ENCODE results near the gene PCDHGB4. TPM values are rescaled to one million over a fixed set of nuclear protein-coding genes. Genes with fewer than 3 reads are reported as not detected.

The PCDHGB4 gene
- total and polyA plus RNA-seq, 2 of the 4 experiments (the other 2 are of a cell fraction): 10.0 to 17.6 TPM

- Histone ChIP-seq H3K9ac (ENCODE audit: low read depth, low read length) (peak within 1 kb of the TSS; percentile 28), H3K56ac (ENCODE audit: extremely low read depth, insufficient read depth, low read length) (no peak within 1 kb of the TSS; the same call in 1 of the 2 replicates), H2BK120ac (ENCODE audit: low read depth, low read length) (no peak within 1 kb of the TSS), H3K27ac (ENCODE audit: insufficient read depth, low read length) (no peak within 1 kb of the TSS), H3K4me3 (ENCODE audit: insufficient read depth, low read depth, low read length) (peak within 1 kb of the TSS; percentile 55), H2AFZ (replicated peaks; ENCODE audit: low read length, poor library complexity) (peak within 1 kb of the TSS; percentile 77), H4K20me1 (ENCODE audit: insufficient read depth, low read length) (no peaks in the 10 kb centered on the region), H3K9me3 (ENCODE audit: control insufficient read depth, insufficient read depth, low read length) (peaks cover 33% of the 10 kb centered on the region), H3K9me1 (ENCODE audit: insufficient read depth, low read length) (no peaks in the 10 kb centered on the region), H3K27me3 (ENCODE audit: control insufficient read depth, insufficient read depth, low read length) (no peaks in the 10 kb centered on the region), H2BK20ac (ENCODE audit: low read depth, low read length) (no peak within 1 kb of the TSS), H3K4ac (ENCODE audit: low read depth, low read length) (no peak within 1 kb of the TSS), H2AK5ac (ENCODE audit: low read depth, low read length) (no peak within 1 kb of the TSS), H2BK5ac (ENCODE audit: low read depth, low read length, poor library complexity, severe bottlenecking) (no peak within 1 kb of the TSS), H3K23ac (ENCODE audit: low read depth, low read length) (no peak within 1 kb of the TSS), H3K14ac (replicated peaks; ENCODE audit: low read depth, low read length) (no peak within 1 kb of the TSS), H3K79me1 (ENCODE audit: low read depth in 1 of 2, low read length in 2 of 2) (no peaks in the 10 kb centered on the region), H3K36me3 (ENCODE audit: control insufficient read depth, insufficient read depth, low read length) (peaks cover 3% of the 10 kb centered on the region; the same call in 1 of the 2 replicates), H2AK9ac (replicated peaks; ENCODE audit: low read depth, low read length, poor library complexity) (no peak within 1 kb of the TSS), H2BK15ac (ENCODE audit: low read depth, low read length) (no peak within 1 kb of the TSS), H4K8ac (ENCODE audit: low read depth in 2 of 2, low read length in 2 of 2) (peak within 1 kb of the TSS; percentile 0 to 20; a peak in 1 of 4 replicates), H3K4me2 (ENCODE audit: low read depth, low read length) (peak within 1 kb of the TSS; percentile 45; the same call in 1 of the 2 replicates), H3K4me1 (ENCODE audit: control insufficient read depth, insufficient read depth, low read length) (no peaks in the 10 kb centered on the region), H4K91ac (ENCODE audit: insufficient read depth, low read depth, low read length) (no peak within 1 kb of the TSS), H4K5ac (ENCODE audit: low read depth, low read length) (0 out of 2 replicates have a peak within 1 kb of the TSS, but pooled peaks have one; percentile 4), H3K18ac (ENCODE audit: low read depth, low read length) (no peak within 1 kb of the TSS)
- DNase-seq (peak; percentile 71), ATAC-seq (ENCODE audit: low read depth) (peak; percentile 94)
- ChIA-PET CTCF (interaction anchor here (0.8 kb wide), 1 partner anchor 207 kb away, joined by 4 read pairs; no protein-coding TSS in a partner anchor), POLR2A (ENCODE audit: unreplicated experiment) (no interaction called here)
- TSS peak; percentile 43 for BruUV-seq (replicated peaks)
- no peak for TF ChIP-seq CHD1 (IDR thresholded peaks at IDR 0.05; ENCODE audit: low read depth, low read length)
- TF ChIP-seq MAFK (IDR thresholded peaks at IDR 0.05; ENCODE audit: low read depth, low read length): no peak
- TF ChIP-seq RAD21 (IDR thresholded peaks at IDR 0.05; ENCODE audit: low read length): peak; percentile 57
- no peak for TF ChIP-seq RFX5 (IDR thresholded peaks at IDR 0.05; ENCODE audit: low read depth, low read length)
- TF ChIP-seq SMC3 (IDR thresholded peaks at IDR 0.05; ENCODE audit: low read depth, low read length): peak; percentile 37
- TF ChIP-seq RCOR1 (IDR thresholded peaks at IDR 0.05; ENCODE audit: insufficient replicate concordance, low read length): no peak
- TF ChIP-seq POLR2A (IDR thresholded peaks at IDR 0.05; ENCODE audit: low read depth, low read length): no peak
- TF ChIP-seq NFE2L2 (IDR thresholded peaks at IDR 0.05; ENCODE audit: low read depth, low read length): no peak
- TF ChIP-seq CTCF (conservative IDR thresholded peaks at IDR 0.05; ENCODE audit: low read depth, low read length): peak; percentile 61
- TF ChIP-seq BHLHE40 (IDR thresholded peaks at IDR 0.05; ENCODE audit: low read depth, low read length): peak; percentile 15; the same call in 1 of the 2 replicates
- in situ Hi-C loops (cut with MboI; ENCODE audit: low sequenced_read_pairs) (no loop called here), intact Hi-C loops (cut with micrococcal nuclease) (no loop called here), dilution Hi-C loops (cut with HindIII; ENCODE audit: low sequenced_read_pairs, unreplicated experiment) (no loop called here)
- 27 to 100% methylated on average over 3 to 13 of the region's 29 CpGs for WGBS, 2 experiments (ENCODE audit: extremely low coverage in 2 of 2, insufficient read length in 1 of 2)
Measured at GRCh38 chr5:141349917-141350619, 37.4 kb upstream of the PCDHGB4 start, which contains the start of gene PCDHGB1. Gene PCDHGB1 (plus strand): TSS chr5:141350099. CDS start chr5:141350261, 162 bp downstream.
